Brain microvascular endothelial cell (primary cell): ENCODE measurements around the gene ANKRD2.

Source experiments
- DNase-seq: peaks from one replicate; pipeline ENCODE4 v3.0.0-alpha.2; 2020
- H3K27ac ChIP-seq: fragments of 250-450 bp; sonication (Bioruptor Pico); 2 replicates; pipeline ENCODE4 v1.5.1; 2020; ENCODE audit warnings: mild to moderate bottlenecking, moderate library complexity
- H3K27me3 ChIP-seq: fragments of 250-450 bp; sonication (Bioruptor Pico); replicated peaks from 2 replicates; pipeline ENCODE4 v1.5.1; 2020; ENCODE audit warnings: mild to moderate bottlenecking
- H3K36me3 ChIP-seq: fragments of 250-450 bp; sonication (Bioruptor Pico); replicated peaks from 2 replicates; pipeline ENCODE4 v1.5.1; 2020; ENCODE audit warnings: mild to moderate bottlenecking
- H3K4me3 ChIP-seq: 2 replicates; pipeline ENCODE4 v1.5.1; 2011; ENCODE audit warnings: low read depth, mild to moderate bottlenecking, control low read depth, low read length, moderate library complexity
- in situ Hi-C: cut with HindIII; loops from 2 replicates; pipeline ENCODE4 v1.10.0; 2017; ENCODE audit warnings: low sequenced_read_pairs, low pct_ligation_motif_present
- TF ChIP-seq, protein P1 (sequence below): IDR thresholded peaks from 2 replicates; pipeline ENCODE4 v1.5.1; 2011; ENCODE audit warnings: low read depth, mild to moderate bottlenecking, moderate library complexity, low read length, control low read depth, inconsistent platforms; ENCODE audit errors: missing control alignments

Gene ANKRD2

DNA sequence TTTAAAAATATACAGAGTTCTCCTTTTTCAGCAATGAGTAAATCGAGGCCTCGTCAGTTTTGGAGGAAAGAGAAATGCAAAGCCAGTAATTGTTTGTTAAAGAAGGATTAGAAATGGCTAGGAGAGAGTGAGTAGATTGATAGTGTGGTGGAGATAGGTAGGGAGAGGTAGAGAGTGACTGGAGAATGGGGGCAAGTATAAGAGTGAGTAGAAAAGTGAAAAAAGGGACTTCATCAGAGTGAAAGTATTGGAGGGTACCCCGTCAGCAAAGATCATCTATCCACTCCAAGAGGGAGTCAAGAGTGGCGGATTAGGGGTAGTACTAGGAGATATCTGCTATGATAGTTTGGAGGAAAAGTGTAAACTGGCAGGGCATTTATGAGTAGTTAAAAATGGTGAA lies 9.2 kb upstream of the ANKRD2 start:
- TF ChIP-seq, protein P1, sequence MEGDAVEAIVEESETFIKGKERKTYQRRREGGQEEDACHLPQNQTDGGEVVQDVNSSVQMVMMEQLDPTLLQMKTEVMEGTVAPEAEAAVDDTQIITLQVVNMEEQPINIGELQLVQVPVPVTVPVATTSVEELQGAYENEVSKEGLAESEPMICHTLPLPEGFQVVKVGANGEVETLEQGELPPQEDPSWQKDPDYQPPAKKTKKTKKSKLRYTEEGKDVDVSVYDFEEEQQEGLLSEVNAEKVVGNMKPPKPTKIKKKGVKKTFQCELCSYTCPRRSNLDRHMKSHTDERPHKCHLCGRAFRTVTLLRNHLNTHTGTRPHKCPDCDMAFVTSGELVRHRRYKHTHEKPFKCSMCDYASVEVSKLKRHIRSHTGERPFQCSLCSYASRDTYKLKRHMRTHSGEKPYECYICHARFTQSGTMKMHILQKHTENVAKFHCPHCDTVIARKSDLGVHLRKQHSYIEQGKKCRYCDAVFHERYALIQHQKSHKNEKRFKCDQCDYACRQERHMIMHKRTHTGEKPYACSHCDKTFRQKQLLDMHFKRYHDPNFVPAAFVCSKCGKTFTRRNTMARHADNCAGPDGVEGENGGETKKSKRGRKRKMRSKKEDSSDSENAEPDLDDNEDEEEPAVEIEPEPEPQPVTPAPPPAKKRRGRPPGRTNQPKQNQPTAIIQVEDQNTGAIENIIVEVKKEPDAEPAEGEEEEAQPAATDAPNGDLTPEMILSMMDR: no peak
- H3K36me3 ChIP-seq: no peaks in the 10 kb centered on the region
- in situ Hi-C loops: no loop called here
- DNase-seq: no peak
- H3K27me3 ChIP-seq: no peaks in the 10 kb centered on the region
- H3K27ac ChIP-seq: no peak overlapping the region
- no peak overlapping the region for H3K4me3 ChIP-seq

DNA sequence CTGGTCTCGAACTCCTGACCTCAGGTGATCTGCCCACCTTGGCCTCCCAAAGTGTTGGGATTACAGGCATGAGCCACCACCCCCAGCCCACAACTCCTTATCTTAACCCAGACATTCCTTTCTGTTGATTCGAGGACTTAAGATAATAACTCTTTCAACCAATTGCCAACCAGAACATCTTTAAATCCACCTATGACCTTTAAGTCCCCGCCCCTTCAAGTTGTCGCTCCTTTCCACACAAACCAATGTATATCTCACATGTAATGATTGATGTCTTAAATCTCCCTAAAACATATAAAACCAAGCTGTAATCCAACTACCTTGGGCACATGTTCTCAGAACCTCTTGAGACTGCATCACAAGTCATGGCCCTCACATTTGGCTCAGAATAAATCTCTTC lies 7.8 kb upstream of the ANKRD2 start:
- in situ Hi-C loops: no loop called here
- no peak overlapping the region for H3K4me3 ChIP-seq
- peak; percentile 30 for DNase-seq
- H3K36me3 ChIP-seq: peaks cover 6% of the 10 kb centered on the region
- H3K27ac ChIP-seq: no peak overlapping the region
- TF ChIP-seq, protein P1: no peak
- H3K27me3 ChIP-seq: no peaks in the 10 kb centered on the region

DNA sequence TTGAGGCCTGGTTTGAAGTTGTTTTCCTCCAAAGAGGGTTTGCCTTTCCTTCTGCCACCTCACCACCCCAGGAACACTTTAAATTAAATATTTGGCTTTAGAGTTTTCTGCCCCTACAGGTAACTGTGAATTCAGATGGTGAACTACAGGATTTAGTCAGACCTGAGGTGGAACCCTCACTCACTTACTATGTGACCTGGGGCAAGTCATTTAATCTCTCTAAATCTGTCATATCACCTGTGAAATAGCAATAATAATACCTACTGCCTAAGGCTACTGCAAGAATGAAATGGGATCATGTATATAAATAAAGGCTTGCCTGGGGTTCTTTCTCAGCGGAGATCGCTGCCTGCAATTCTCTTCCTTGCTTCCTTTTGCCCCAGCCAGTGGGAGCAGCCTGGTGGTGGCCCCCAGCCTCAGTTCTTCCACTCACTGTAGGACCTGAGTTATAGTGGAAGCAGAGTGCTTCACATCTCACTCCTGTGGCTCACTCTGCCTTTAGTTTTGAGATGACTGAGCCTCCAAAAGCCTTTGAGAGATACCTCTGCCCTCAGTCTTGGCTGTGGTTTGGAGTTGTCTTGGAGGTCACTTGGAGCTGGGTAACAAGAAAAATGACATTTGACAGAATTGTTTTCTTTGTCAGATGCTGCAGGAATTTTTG lies 6.1 kb upstream of the ANKRD2 start:
- Histone ChIP-seq H3K4me3 (no peak overlapping the region), H3K27ac (no peak overlapping the region), H3K36me3 (peaks cover 17% of the 10 kb centered on the region), H3K27me3 (no peaks in the 10 kb centered on the region)
- in situ Hi-C loops: no loop called here
- TF ChIP-seq, protein P1: no peak
- DNase-seq: no peak

DNA sequence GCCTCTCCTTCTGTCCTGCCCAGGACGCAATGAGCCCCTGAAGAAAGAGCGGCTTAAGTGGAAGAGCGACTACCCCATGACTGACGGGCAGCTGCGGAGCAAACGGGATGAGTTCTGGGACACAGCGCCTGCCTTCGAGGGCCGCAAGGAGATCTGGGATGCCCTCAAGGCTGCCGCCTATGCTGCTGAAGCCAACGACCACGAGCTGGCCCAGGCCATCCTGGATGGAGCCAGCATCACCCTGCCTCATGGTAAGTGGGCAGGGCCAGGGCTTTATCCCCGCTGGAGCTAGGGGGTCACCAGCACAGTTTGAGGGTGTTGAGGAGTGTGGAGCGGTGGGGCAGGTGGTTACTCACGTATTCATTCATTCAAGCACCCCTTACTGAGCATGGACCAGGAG lies 4.7 kb upstream of the ANKRD2 start:
- H3K4me3 ChIP-seq: no peak overlapping the region
- DNase-seq: no peak
- H3K27ac ChIP-seq: no peak overlapping the region
- TF ChIP-seq, protein P1: no peak
- peaks cover 17% of the 10 kb centered on the region for H3K36me3 ChIP-seq
- in situ Hi-C loops: no loop called here
- H3K27me3 ChIP-seq: no peaks in the 10 kb centered on the region

DNA sequence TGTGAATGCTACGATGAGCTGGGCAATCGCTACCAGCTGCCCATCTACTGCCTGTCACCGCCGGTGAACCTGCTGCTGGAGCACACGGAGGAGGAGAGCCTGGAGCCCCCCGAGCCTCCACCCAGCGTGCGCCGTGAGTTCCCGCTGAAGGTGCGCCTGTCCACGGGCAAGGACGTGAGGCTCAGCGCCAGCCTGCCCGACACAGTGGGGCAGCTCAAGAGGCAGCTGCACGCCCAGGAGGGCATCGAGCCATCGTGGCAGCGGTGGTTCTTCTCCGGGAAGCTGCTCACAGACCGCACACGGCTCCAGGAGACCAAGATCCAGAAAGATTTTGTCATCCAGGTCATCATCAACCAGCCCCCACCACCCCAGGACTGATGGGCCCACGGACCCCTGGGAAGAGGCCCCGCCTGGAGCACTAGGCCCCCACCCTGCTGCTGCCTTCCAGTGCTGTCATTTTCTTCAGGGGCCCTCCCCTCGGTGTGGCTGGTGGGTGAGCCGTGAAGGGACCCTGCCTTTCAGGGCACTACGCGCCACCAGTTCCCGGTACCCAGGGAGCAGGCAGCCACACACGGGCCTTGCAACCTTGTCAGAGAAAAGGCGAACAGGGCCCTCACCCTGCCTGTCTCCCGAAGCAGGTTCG lies 2.3 kb upstream of the ANKRD2 start:
- no peak overlapping the region for H3K27ac ChIP-seq
- in situ Hi-C loops: no loop called here
- TF ChIP-seq, protein P1: no peak

More for the DNA sequence above, 2.3 kb upstream of the ANKRD2 start:
- Histone ChIP-seq H3K36me3 (peaks cover 17% of the 10 kb centered on the region), H3K27me3 (no peaks in the 10 kb centered on the region), H3K4me3 (no peak overlapping the region)
- no peak for DNase-seq
